Ecto neural progenitor cell (in vitro differentiated cells): ENCODE measurements around the gene PLEKHM2.

Experiments
- DNase-seq: peaks from one replicate; pipeline ENCODE4 v3.0.0-alpha.2; 2018; ENCODE audit warnings: low spot score

Gene PLEKHM2

GRCh38 chr1:15724949-15725880 is 41.1 kb downstream of the PLEKHM2 start:
- DNase-seq = no peak

- no peak for DNase-seq
Observed at GRCh38 chr1:15726508-15726907, 42.4 kb downstream of the PLEKHM2 start.

GRCh38 chr1:15727021-15727420 is 42.9 kb downstream of the PLEKHM2 start:
- DNase-seq = no peak

- DNase-seq = no peak
Observed at GRCh38 chr1:15727424-15727823, 43.3 kb downstream of the PLEKHM2 start.

GRCh38 chr1:15727866-15728534 is 43.9 kb downstream of the PLEKHM2 start:
- no peak for DNase-seq

- no peak for DNase-seq
Observed at GRCh38 chr1:15728937-15729657, 45.0 kb downstream of the PLEKHM2 start.

- DNase-seq = no peak
Observed at GRCh38 chr1:15730423-15730822, 46.3 kb downstream of the PLEKHM2 start.

- no peak for DNase-seq
Observed at GRCh38 chr1:15730936-15731335, 46.8 kb downstream of the PLEKHM2 start.

- no peak for DNase-seq
Observed at GRCh38 chr1:15731735-15732685, 47.9 kb downstream of the PLEKHM2 start.

- no peak for DNase-seq
Observed at GRCh38 chr1:15732686-15733081, 48.6 kb downstream of the PLEKHM2 start.

GRCh38 chr1:15733218-15733725 is 49.2 kb downstream of the PLEKHM2 start:
- no peak for DNase-seq

- no peak for DNase-seq
Observed at GRCh38 chr1:15733726-15734226, 49.7 kb downstream of the PLEKHM2 start.

- DNase-seq = no peak
Observed at GRCh38 chr1:15734296-15734695, 50.2 kb downstream of the PLEKHM2 start.

GRCh38 chr1:15734901-15735300 is 50.8 kb downstream of the PLEKHM2 start:
- no peak for DNase-seq

- no peak for DNase-seq
Observed at GRCh38 chr1:15735304-15736037, 51.4 kb downstream of the PLEKHM2 start.

GRCh38 chr1:15736038-15736891 is 52.1 kb downstream of the PLEKHM2 start, which contains the start of gene SLC25A34:
SLC25A34 (plus strand) TSS chr1:15736258; CDS start chr1:15736486, 228 bp downstream.
- no peak for DNase-seq

- no peak for DNase-seq
Observed at GRCh38 chr1:15736892-15737261, 52.8 kb downstream of the PLEKHM2 start.

- no peak for DNase-seq
Observed at GRCh38 chr1:15737324-15738319, 53.5 kb downstream of the PLEKHM2 start.
